ENCODE results near the gene TMEM81. TPM values are rescaled to one million over a fixed set of nuclear protein-coding genes. Genes with fewer than 3 reads are reported as not detected.

TMEM81 gene
- total and polyA plus RNA-seq, 2 donors from 2014 or later: 1.7 to 6.1 TPM

GRCh38 chr1:205077934-205078311 lies 6.3 kb downstream of the TMEM81 start:
- intact Hi-C loops (cut with DNase I): no loop called here
- no peak for DNase-seq
- Histone ChIP-seq H3K9ac (ENCODE audit: low read length in 3 of 3) (no peak overlapping the region), H3K36me3 (ENCODE audit: control insufficient read depth in 2 of 3, insufficient read depth in 3 of 3, low read length in 3 of 3) (no peaks in the 10 kb centered on the region), H3K27ac (ENCODE audit: low read depth in 2 of 2, low read length in 2 of 2) (no peak overlapping the region), H3K9me3 (ENCODE audit: control insufficient read depth in 2 of 3, insufficient read depth in 1 of 3, low read length in 3 of 3) (no peaks in the 10 kb centered on the region), H3K4me1 (ENCODE audit: control insufficient read depth in 2 of 3, insufficient read depth in 2 of 3, low read depth in 1 of 3, low read length in 3 of 3) (no peaks in the 10 kb centered on the region), H3K4me3 (ENCODE audit: low read length in 3 of 3) (no peak overlapping the region), H3K27me3 (ENCODE audit: control insufficient read depth, insufficient read depth, low read length) (no peaks in the 10 kb centered on the region)
- no peak for TF ChIP-seq CTCF (IDR thresholded peaks at IDR 0.05; ENCODE audit: borderline replicate concordance, extremely low read depth, insufficient read depth)
- FAIRE-seq: no peak

GRCh38 chr1:205077158-205077933 lies 6.9 kb downstream of the TMEM81 start:
- Histone ChIP-seq H3K27me3 (ENCODE audit: control insufficient read depth, insufficient read depth, low read length) (no peaks in the 10 kb centered on the region), H3K4me1 (ENCODE audit: control insufficient read depth in 2 of 3, insufficient read depth in 2 of 3, low read depth in 1 of 3, low read length in 3 of 3) (no peaks in the 10 kb centered on the region), H3K36me3 (ENCODE audit: control insufficient read depth in 2 of 3, insufficient read depth in 3 of 3, low read length in 3 of 3) (no peaks in the 10 kb centered on the region), H3K4me3 (ENCODE audit: low read length in 3 of 3) (no peak overlapping the region), H3K9ac (ENCODE audit: low read length in 3 of 3) (no peak overlapping the region), H3K9me3 (ENCODE audit: control insufficient read depth in 2 of 3, insufficient read depth in 1 of 3, low read length in 3 of 3) (no peaks in the 10 kb centered on the region), H3K27ac (ENCODE audit: low read depth in 2 of 2, low read length in 2 of 2) (no peak overlapping the region)
- intact Hi-C loops (cut with DNase I): no loop called here
- FAIRE-seq (no peak), DNase-seq (no peak)
- TF ChIP-seq CTCF (IDR thresholded peaks at IDR 0.05; ENCODE audit: borderline replicate concordance, extremely low read depth, insufficient read depth): no peak

- Histone ChIP-seq H3K9me3 (ENCODE audit: control insufficient read depth in 2 of 3, insufficient read depth in 1 of 3, low read length in 3 of 3) (no peaks in the 10 kb centered on the region), H3K4me1 (ENCODE audit: control insufficient read depth in 2 of 3, insufficient read depth in 2 of 3, low read depth in 1 of 3, low read length in 3 of 3) (no peaks in the 10 kb centered on the region), H3K27me3 (ENCODE audit: control insufficient read depth, insufficient read depth, low read length) (no peaks in the 10 kb centered on the region), H3K27ac (ENCODE audit: low read depth in 2 of 2, low read length in 2 of 2) (no peak overlapping the region), H3K4me3 (ENCODE audit: low read length in 3 of 3) (no peak overlapping the region), H3K9ac (ENCODE audit: low read length in 3 of 3) (no peak overlapping the region), H3K36me3 (ENCODE audit: control insufficient read depth in 2 of 3, insufficient read depth in 3 of 3, low read length in 3 of 3) (no peaks in the 10 kb centered on the region)
- no peak for TF ChIP-seq CTCF (IDR thresholded peaks at IDR 0.05; ENCODE audit: borderline replicate concordance, extremely low read depth, insufficient read depth)
- FAIRE-seq: no peak
- no peak for DNase-seq
- intact Hi-C loops (cut with DNase I): no loop called here
Observed at GRCh38 chr1:205076245-205076761, 8.0 kb downstream of the TMEM81 start.
